CD4-positive, alpha-beta T cell (primary cell): Measurements from ENCODE around the gene CADM4. TPM values are rescaled to one million over a fixed set of nuclear protein-coding genes. Genes with fewer than 3 reads are reported as not detected.

Experiments
- ATAC-seq: fragments of 200-7000 bp; cut with Tn5 transposase; one replicate; pipeline ENCODE4 v1.10.0; 2022; ENCODE audit warnings: mild to moderate bottlenecking; ENCODE audit not compliant: poor library complexity
- CTCF ChIA-PET: fragments of 350-600 bp; sonication (Branson Sonifier 250); formaldehyde crosslinking; loops from one replicate; lab custom pipeline; 2021; ENCODE audit warnings: antibody characterized with exemption, inconsistent platforms; lab: Charles Lee
- POLR2A ChIA-PET: fragments of 350-600 bp; sonication (Branson Sonifier 250); formaldehyde crosslinking; loops from one replicate; lab custom pipeline; 2021; ENCODE audit warnings: antibody characterized with exemption, inconsistent platforms; lab: Charles Lee
- DNase-seq, 14 experiments: peaks; one replicate each; pipeline ENCODE4 v3.0.0-alpha.2; 2013 to 2020; ENCODE audit warnings: mixed read lengths in 2 of 14
- H3K27ac ChIP-seq, 2 donors: one replicate each; pipeline versions ENCODE4 v1.5.1 to v1.7.0; 2013; ENCODE audit warnings: low read length in 2 of 2, low read depth in 1 of 2, mild to moderate bottlenecking in 1 of 2
- H3K27me3 ChIP-seq, 2 experiments: 1 replicate in 1 of 2; 2 replicates in 1 of 2; pipeline versions ENCODE4 v1.6.1 to v1.7.0; 2013; ENCODE audit warnings: low read length in 2 of 2, control low read depth in 1 of 2, mild to moderate bottlenecking in 1 of 2, moderate library complexity in 1 of 2; ENCODE audit not compliant: insufficient read depth in 2 of 2, control insufficient read depth in 1 of 2
- H3K36me3 ChIP-seq: one replicate; pipeline ENCODE4 v1.6.1; 2013; ENCODE audit warnings: low read length, control low read depth; ENCODE audit not compliant: insufficient read depth
- H3K4me1 ChIP-seq: one replicate; pipeline ENCODE4 v1.6.1; 2013; ENCODE audit warnings: low read length, control low read depth; ENCODE audit not compliant: insufficient read depth
- H3K4me3 ChIP-seq: one replicate; pipeline ENCODE4 v1.5.1; 2013; ENCODE audit warnings: mild to moderate bottlenecking, low read length, moderate library complexity
- H3K9me3 ChIP-seq, 2 experiments: 1 replicate in 1 of 2; 2 replicates in 1 of 2; pipeline versions ENCODE4 v1.6.1 to v1.7.0; 2013; ENCODE audit warnings: low read length in 2 of 2, mild to moderate bottlenecking in 2 of 2, control low read depth in 1 of 2, moderate library complexity in 1 of 2; ENCODE audit not compliant: control insufficient read depth in 1 of 2, insufficient read depth in 1 of 2
- H3K27ac Mint-ChIP-seq: one replicate; pipeline ENCODE4 v1.8.0; 2020; ENCODE audit warnings: mixed read lengths
- H3K27me3 Mint-ChIP-seq: one replicate; pipeline ENCODE4 v1.8.0; 2021; ENCODE audit warnings: mixed read lengths
- H3K36me3 Mint-ChIP-seq: one replicate; pipeline ENCODE4 v1.8.0; 2021; ENCODE audit warnings: low read depth, mixed read lengths
- H3K4me1 Mint-ChIP-seq: one replicate; pipeline ENCODE4 v1.8.0; 2021; ENCODE audit warnings: low read depth, mixed read lengths
- H3K4me3 Mint-ChIP-seq: one replicate; pipeline ENCODE4 v1.8.0; 2020; ENCODE audit warnings: mild to moderate bottlenecking, mixed read lengths
- H3K9me3 Mint-ChIP-seq: one replicate; pipeline ENCODE4 v1.8.0; 2020; ENCODE audit warnings: mixed read lengths
- intact Hi-C, 2 experiments: fragments of 100-400 bp; cut with DNase I in 1 of 2; cut with micrococcal nuclease in 1 of 2; formaldehyde crosslinking; loops; one replicate each; pipeline versions ENCODE4 v1.15.1 to v1.9.0; 2023 to 2025; cut with DNase I, micrococcal nuclease
- total RNA-seq, 174 experiments: library from RNA in 2 of 174; stranded (reverse) in 2 of 174; gene quantifications; one replicate each; pipeline ENCODE4 v1.2.3 and lab custom pipeline; 2021 to 2026
- TF ChIP-seq, protein P1 (sequence below): fragments of 200-600 bp; IDR thresholded peaks from one replicate; pipeline ENCODE4 v1.8.0; 2022; ENCODE audit warnings: antibody characterized with exemption, mild to moderate bottlenecking

CADM4 gene
- total RNA-seq, 2 experiments from 2014 or later, result 0.28 to 0.36 TPM

DNA sequence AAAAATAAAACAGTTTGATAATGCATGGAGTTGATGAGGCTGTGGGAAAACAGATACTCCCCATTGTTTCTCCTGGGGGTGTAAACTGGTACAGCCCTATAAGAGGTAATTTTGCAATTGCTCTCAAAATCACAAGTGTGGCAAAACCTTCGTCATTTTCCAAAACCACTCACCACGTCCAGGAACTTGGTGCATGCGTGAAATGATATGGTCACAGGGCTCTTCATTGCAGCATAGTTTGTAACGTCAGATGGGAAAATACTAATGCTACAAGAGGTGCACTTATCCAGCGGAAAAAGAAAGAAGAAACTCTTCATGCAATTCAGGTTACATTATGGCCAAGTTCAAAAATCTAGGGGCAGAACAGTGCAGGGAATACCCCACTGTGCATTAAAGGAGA lies 42.2 kb upstream of the CADM4 start:
- no peaks in the 10 kb centered on the region for H3K4me1 Mint-ChIP-seq
- ATAC-seq (no peak), DNase-seq (no peak)
- Histone ChIP-seq H3K9me3 (no peaks in the 10 kb centered on the region), H3K27ac (no peak overlapping the region), H3K4me1 (no peaks in the 10 kb centered on the region), H3K4me3 (no peak overlapping the region), H3K27me3 (no peaks in the 10 kb centered on the region), H3K36me3 (no peaks in the 10 kb centered on the region)
- TF ChIP-seq, protein P1, sequence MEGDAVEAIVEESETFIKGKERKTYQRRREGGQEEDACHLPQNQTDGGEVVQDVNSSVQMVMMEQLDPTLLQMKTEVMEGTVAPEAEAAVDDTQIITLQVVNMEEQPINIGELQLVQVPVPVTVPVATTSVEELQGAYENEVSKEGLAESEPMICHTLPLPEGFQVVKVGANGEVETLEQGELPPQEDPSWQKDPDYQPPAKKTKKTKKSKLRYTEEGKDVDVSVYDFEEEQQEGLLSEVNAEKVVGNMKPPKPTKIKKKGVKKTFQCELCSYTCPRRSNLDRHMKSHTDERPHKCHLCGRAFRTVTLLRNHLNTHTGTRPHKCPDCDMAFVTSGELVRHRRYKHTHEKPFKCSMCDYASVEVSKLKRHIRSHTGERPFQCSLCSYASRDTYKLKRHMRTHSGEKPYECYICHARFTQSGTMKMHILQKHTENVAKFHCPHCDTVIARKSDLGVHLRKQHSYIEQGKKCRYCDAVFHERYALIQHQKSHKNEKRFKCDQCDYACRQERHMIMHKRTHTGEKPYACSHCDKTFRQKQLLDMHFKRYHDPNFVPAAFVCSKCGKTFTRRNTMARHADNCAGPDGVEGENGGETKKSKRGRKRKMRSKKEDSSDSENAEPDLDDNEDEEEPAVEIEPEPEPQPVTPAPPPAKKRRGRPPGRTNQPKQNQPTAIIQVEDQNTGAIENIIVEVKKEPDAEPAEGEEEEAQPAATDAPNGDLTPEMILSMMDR, result no peak
- no peak overlapping the region for H3K4me3 Mint-ChIP-seq
- H3K36me3 Mint-ChIP-seq, result no peaks in the 10 kb centered on the region
- H3K27me3 Mint-ChIP-seq, result no peaks in the 10 kb centered on the region
- CTCF ChIA-PET, result no interaction called here
- H3K9me3 Mint-ChIP-seq, result no peaks in the 10 kb centered on the region
- intact Hi-C loops, result no loop called here
- POLR2A ChIA-PET, result no interaction called here
- no peak overlapping the region for H3K27ac Mint-ChIP-seq

- no peak for ATAC-seq
- H3K36me3 ChIP-seq, result no peaks in the 10 kb centered on the region
Measured at GRCh38 chr19:43678512-43679261, 39.0 kb upstream of the CADM4 start.

DNA sequence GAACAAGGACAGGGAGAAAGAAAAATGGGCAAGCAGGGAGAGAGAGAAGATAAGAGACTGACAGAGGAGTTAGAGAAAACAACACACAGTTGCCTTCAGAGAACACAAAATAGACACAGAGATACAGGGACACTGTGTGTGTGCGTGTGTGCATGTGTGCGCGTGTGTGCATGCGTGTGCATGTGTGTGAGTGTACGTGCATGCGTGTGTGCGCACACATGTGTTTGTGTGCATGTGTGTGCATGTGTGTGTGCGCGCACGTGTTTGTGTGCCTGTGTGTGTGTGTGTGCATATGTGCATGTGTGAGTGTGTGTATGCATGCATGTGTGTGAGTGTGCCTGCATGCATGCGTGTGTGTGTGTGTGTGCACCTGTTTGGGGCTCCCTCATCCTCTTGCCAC lies 36.3 kb upstream of the CADM4 start:
- no peaks in the 10 kb centered on the region for H3K36me3 ChIP-seq
- H3K9me3 ChIP-seq, result no peaks in the 10 kb centered on the region
- intact Hi-C loops, result loop anchor here in 1 of 2 experiments (10.0 kb wide), 1 partner anchor 109 kb away; the partner anchor contains the start of gene KCNN4
- Mint-ChIP-seq H3K27me3 (no peaks in the 10 kb centered on the region), H3K4me3 (no peak overlapping the region), H3K9me3 (no peaks in the 10 kb centered on the region), H3K27ac (no peak overlapping the region), H3K4me1 (peaks cover under 1% of the 10 kb centered on the region), H3K36me3 (no peaks in the 10 kb centered on the region)
- ChIA-PET CTCF (no interaction called here), POLR2A (no interaction called here)
- peaks cover 2% of the 10 kb centered on the region for H3K4me1 ChIP-seq
- TF ChIP-seq, protein P1, result no peak
- peak in 1 of 14 experiments; percentile 26 for DNase-seq
- no peaks in the 10 kb centered on the region for H3K27me3 ChIP-seq
- no peak for ATAC-seq
- H3K27ac ChIP-seq, result no peak overlapping the region
- no peak overlapping the region for H3K4me3 ChIP-seq

More at GRCh38 chr19:43678512-43679261, 39.0 kb upstream of the CADM4 start:
- no peaks in the 10 kb centered on the region for H3K9me3 ChIP-seq
- H3K4me3 ChIP-seq, result no peak overlapping the region
- no peak overlapping the region for H3K27ac ChIP-seq
- no peaks in the 10 kb centered on the region for H3K4me1 Mint-ChIP-seq
- TF ChIP-seq, protein P1, result no peak
- intact Hi-C loops, result loop anchor here in 1 of 2 experiments (10.0 kb wide), 1 partner anchor 106 kb away; the partner anchor contains the start of gene KCNN4
- H3K27me3 ChIP-seq, result no peaks in the 10 kb centered on the region
- H3K27ac Mint-ChIP-seq, result no peak overlapping the region
- no peaks in the 10 kb centered on the region for H3K36me3 Mint-ChIP-seq
- no peak for DNase-seq
- H3K4me1 ChIP-seq, result peaks cover 2% of the 10 kb centered on the region
- no peaks in the 10 kb centered on the region for H3K9me3 Mint-ChIP-seq
- ChIA-PET POLR2A (interaction anchor here (0.9 kb wide), 1 partner anchor 11 kb away, joined by 3 read pairs; no protein-coding TSS in a partner anchor), CTCF (no interaction called here)
- H3K27me3 Mint-ChIP-seq, result no peaks in the 10 kb centered on the region
- no peak overlapping the region for H3K4me3 Mint-ChIP-seq
